ENCODE measurements around the gene POTEM.
"Not testable (repeated sequence)": the region's sequence is repeated elsewhere in the genome, so short reads cannot be mapped to it uniquely, and the experiment has no call there.

DNA sequence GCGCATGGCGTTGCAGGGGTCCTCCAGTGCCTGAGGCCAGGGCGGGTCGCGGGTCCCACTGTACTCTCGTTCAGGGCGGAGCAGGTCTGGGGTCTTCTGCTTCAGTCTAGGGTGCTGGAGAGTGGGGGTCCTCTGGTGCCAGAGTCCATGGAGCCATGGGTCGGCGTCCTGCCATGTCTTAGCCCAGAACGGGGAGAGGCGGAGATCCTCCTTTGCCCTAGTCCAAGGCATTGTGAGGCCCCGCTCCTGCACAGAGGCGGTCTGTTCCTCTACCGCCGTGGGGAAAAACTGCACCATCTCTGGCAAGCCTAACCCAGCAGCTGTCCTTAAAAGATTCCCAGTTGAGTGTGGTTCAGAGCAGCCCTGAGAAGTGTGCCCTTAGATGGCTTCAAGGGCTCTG lies 71.6 kb downstream of the POTEM start:
- TF ChIP-seq, protein P1, sequence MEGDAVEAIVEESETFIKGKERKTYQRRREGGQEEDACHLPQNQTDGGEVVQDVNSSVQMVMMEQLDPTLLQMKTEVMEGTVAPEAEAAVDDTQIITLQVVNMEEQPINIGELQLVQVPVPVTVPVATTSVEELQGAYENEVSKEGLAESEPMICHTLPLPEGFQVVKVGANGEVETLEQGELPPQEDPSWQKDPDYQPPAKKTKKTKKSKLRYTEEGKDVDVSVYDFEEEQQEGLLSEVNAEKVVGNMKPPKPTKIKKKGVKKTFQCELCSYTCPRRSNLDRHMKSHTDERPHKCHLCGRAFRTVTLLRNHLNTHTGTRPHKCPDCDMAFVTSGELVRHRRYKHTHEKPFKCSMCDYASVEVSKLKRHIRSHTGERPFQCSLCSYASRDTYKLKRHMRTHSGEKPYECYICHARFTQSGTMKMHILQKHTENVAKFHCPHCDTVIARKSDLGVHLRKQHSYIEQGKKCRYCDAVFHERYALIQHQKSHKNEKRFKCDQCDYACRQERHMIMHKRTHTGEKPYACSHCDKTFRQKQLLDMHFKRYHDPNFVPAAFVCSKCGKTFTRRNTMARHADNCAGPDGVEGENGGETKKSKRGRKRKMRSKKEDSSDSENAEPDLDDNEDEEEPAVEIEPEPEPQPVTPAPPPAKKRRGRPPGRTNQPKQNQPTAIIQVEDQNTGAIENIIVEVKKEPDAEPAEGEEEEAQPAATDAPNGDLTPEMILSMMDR (IDR thresholded peaks at IDR 0.05; ENCODE audit: insufficient read depth, low read length): not testable (repeated sequence)
- TF ChIP-seq POLR2AphosphoS5 (IDR thresholded peaks at IDR 0.05; ENCODE audit: low read depth); REST (IDR thresholded peaks at IDR 0.05; ENCODE audit: insufficient replicate concordance, low read depth); SPI1 (IDR thresholded peaks at IDR 0.05; ENCODE audit: borderline replicate concordance, low read depth): not testable (repeated sequence)
